Left renal pelvis (tissue), 4 donors: ENCODE measurements around the gene USP9Y. TPM values are rescaled to one million over a fixed set of nuclear protein-coding genes. Genes with fewer than 3 reads are reported as not detected.
"Not testable (repeated sequence)": the region's sequence is repeated elsewhere in the genome, so short reads cannot be mapped to it uniquely, and the experiment has no call there.

Source experiments
- DNase-seq, 4 donors: peaks; one replicate each; pipeline ENCODE4 v3.0.0-alpha.2; 2013; ENCODE audit warnings: low read depth in 4 of 4, low spot score in 3 of 4
- polyA plus RNA-seq, 4 donors: library from polyadenylated mRNA; unstranded; fragments of 120-200 nt; gene quantifications; one replicate each; pipeline ENCODE4 v1.2.1, GENCODE V29; 2013; ENCODE audit not compliant: insufficient read length in 4 of 4

USP9Y gene, protein sequence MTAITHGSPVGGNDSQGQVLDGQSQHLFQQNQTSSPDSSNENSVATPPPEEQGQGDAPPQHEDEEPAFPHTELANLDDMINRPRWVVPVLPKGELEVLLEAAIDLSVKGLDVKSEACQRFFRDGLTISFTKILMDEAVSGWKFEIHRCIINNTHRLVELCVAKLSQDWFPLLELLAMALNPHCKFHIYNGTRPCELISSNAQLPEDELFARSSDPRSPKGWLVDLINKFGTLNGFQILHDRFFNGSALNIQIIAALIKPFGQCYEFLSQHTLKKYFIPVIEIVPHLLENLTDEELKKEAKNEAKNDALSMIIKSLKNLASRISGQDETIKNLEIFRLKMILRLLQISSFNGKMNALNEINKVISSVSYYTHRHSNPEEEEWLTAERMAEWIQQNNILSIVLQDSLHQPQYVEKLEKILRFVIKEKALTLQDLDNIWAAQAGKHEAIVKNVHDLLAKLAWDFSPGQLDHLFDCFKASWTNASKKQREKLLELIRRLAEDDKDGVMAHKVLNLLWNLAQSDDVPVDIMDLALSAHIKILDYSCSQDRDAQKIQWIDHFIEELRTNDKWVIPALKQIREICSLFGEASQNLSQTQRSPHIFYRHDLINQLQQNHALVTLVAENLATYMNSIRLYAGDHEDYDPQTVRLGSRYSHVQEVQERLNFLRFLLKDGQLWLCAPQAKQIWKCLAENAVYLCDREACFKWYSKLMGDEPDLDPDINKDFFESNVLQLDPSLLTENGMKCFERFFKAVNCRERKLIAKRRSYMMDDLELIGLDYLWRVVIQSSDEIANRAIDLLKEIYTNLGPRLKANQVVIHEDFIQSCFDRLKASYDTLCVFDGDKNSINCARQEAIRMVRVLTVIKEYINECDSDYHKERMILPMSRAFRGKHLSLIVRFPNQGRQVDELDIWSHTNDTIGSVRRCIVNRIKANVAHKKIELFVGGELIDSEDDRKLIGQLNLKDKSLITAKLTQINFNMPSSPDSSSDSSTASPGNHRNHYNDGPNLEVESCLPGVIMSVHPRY (N-terminal part only)
- 10 to 100 TPM; 31.2 to 56.9 (median 46.0) TPM for polyA plus RNA-seq

DNA sequence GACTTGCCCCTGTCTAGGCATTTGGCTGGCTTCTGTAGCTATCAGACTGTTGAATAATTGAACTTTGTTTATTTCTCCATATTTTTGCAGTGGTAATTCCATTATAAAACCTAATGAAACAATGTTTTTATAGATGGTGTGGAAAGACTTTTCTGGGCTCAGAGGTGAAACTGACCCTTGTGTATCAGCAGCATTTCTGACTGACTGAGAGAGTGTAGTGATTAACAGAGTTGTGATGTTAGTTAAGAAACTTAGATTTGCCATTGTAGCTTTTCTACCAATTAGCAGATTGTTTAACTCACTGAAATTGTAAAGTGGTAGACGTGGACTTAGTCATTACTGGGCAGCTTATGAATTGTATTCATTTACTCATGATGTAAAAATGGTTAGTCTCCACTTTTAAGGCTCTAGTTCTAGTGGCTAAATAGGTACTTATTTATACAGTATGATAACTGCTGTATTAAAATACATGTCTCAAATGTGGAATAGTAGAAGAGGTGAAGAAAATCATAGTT is at the start of gene USP9Y:
TSS of gene USP9Y (plus strand) at position 51 of the 515 bp plus-strand sequence. CDS start 8,217 bp downstream, outside the sequence.
- no peak for DNase-seq

- no peak for DNase-seq
Measured at GRCh38 chrY:12651621-12652036, 49.4 kb upstream of the USP9Y start.

GRCh38 chrY:12661745-12662681 is 39.0 kb upstream of the USP9Y start:
- peak; percentile 45 to 55 (median 50) for DNase-seq

DNA sequence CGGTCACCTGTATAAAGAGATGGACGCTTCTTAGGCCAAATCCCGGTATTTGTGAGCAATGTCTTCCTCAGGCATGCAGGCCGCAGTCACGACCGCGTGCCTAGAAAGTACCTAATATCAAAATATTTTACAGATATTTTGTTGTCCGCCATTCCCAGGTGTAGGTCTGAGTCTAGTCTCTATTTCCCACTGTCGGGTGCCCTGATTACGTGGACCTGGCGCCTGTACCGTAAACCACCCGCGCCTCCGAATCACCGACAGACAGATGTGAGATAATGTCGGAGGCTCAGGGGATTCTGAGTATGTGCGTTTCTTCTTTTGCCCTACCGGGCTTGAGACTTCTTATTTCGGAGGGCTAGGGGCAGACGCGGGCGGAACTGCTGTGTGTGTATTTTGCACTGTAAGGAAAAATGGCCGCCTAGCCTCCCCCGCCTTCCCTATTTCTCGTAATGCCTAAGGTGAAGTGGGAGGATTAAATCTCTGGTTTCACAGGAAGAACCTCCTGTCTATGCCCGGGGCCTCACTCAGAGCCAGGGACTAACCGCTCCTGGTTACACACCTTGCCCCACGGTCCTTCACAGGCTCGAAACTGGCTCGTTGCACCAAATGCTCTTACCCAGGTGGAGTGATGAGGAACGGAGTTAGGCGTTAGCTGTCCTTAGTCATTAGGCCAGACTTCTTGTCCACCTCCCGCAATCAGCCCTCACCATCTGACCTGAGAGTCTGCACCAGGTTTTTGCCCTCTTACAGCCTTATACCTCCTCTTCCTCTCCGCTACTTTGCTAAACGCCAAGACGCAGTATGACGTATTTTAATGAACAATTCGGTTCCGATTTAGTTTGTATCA is 38.1 kb upstream of the USP9Y start:
- DNase-seq = peak; percentile 27 to 48 (median 35)

- DNase-seq = not testable (repeated sequence)
Measured at GRCh38 chrY:12663845-12664244, 37.2 kb upstream of the USP9Y start.

GRCh38 chrY:12678111-12678510 is 22.9 kb upstream of the USP9Y start:
- DNase-seq = no peak

DNA sequence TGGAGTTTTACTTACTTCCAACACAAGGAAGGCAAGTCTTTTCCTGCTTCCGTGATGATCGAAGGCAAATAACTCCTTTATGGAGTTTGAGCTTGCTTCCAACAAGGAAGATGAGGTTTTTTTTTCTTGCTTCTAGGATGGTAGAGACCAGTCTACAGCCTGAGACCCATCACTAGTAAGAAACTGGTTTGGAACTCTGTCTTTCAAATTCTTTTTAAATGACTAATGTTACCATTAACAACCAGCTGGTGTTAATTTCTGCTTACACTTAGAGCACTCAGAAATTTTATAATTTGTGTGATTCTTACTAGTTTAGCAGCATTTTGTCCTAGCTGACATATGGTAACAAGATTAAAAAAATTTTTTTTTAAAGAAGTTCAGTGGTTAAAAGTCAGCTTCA is 19.5 kb upstream of the USP9Y start:
- DNase-seq = no peak

GRCh38 chrY:12688337-12688736 is 12.7 kb upstream of the USP9Y start:
- DNase-seq = no peak

DNA sequence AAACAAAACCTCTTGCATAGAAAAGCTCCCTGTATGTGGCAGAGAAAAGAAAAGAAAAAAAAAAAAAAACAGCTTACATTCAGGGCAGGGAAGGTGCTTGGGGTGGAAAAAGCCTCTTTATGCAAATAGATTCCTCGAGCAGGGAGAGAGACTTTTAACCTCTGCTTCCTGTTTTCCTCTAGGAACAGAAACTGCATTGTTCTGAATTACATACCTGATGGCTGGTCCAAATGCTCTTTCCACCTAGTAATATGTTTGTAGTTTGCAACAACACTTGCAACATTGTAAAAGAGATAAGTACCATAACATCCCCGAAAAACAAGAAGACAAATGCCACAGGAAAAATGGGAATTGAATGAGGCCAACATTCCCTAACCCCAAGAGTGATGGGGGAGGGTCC is 944 bp upstream of the USP9Y start:
- no peak for DNase-seq

DNA sequence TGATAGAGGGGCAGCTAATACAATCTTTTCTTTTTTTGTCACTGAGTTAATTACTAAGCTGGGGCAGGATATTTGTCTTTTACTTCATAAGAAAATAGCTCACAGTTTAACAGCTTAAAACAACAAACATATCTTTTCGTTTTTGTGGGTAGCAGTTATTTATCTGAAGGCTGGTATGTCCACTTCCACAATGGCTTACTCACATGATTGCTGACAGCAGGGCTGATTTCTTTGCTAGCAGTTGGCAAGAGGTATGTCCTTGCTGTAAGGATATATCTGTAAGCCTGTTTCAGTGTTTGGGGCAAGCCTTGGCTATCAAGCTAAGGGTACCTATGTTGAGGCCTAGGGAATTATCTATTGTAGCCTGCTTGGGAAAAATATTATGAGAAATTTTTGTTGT is 1.1 kb downstream of the USP9Y start:
- DNase-seq = no peak

DNA sequence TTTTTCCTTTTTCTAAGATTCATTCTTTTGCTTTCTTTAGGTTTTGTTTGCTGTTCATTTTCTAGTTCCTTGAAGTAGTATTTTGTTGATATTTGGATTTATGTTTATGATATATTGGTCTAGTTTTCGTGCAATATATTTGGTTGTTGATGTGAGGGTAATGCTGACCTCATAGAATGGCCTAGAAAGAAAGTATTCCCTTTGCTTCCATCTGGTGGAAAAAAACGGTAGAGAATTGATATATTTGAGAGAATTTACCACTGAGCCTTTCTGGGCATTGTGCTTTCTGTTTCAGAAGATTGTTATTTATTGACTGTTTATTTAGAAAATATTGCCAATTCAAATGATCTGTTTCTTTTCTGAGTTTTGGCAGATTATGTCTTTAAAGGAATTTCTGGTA is 9.4 kb downstream of the USP9Y start:
- no peak for DNase-seq

GRCh38 chrY:12715376-12715775 is 14.3 kb downstream of the USP9Y start:
- no peak for DNase-seq

DNA sequence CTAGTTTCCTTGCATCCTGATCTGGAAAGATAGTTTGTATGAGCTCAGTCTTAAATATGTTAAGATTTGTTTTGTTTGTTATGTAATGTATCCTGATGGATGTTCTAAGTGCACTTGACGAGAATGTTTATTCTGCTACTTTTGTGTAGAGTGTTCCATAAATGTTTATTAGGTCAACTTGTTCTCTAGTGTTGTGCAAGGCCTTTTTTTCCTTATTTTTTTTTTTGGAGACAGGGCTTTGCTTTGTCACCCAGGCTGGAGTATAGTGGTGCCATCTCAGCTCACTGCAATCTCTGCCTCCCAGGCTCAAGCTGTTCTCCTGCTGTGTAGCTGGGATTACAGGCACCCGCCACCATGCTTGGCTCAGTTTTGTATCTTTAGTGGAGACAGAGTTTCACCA is 28.7 kb downstream of the USP9Y start:
- DNase-seq = no peak

GRCh38 chrY:12733625-12734024 is 32.6 kb downstream of the USP9Y start:
- DNase-seq = no peak

- DNase-seq = no peak
Measured at GRCh38 chrY:12734051-12734450, 33.0 kb downstream of the USP9Y start.

GRCh38 chrY:12741414-12741813 is 40.4 kb downstream of the USP9Y start:
- no peak for DNase-seq

GRCh38 chrY:12742725-12743124 is 41.7 kb downstream of the USP9Y start:
- DNase-seq = no peak

DNA sequence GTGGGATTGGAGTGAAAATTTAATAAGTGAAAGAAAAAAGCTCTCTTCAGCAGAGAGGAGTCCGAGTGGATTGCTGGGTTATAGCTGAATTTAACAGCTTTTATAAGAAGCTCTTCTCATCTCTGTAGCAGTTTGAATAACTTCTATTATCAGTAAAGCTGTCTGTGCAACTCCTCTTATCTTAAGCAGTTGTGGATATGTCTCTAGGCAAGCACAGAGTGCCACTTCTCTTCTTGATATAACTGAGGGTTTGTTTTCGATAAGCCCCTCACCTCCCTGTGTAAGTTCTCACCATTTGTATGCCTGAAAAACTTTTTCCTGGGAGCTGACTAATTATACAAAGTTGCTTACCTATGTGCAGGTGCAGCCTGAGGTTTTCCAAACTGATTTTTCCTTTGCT is 43.1 kb downstream of the USP9Y start:
- no peak for DNase-seq

DNA sequence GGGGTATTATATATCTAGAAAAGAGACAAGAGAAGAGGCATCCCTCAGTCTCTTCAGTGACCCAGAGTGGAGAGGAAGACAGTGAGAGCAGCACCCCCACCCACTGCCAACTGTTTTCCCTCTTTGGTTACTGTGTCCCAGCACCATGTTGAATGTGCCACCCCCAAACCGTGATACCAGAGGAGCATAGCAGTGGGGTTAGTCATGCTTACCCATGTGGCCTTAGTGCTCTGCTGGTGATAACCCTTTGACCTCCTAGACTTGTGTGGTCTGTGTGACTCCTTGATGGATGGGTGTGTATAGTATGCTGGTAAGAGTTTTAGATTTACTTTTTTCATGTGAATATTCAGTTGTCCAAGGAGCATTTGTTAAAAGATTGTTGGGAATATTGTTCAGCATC is 48.3 kb downstream of the USP9Y start:
- no peak for DNase-seq
